GM21381 (cell line): Measurements from ENCODE around the gene NRIP2.
A peak's percentile ranks its signal among the peaks of the same experiment; 100 is the strongest.

Experiments
- ATAC-seq: cut with Tn5 transposase; IDR thresholded peaks from one replicate; pipeline ENCODE4 v1.9.1; 2021; ENCODE audit warnings: mild to moderate bottlenecking, moderate library complexity; ENCODE audit not compliant: unreplicated experiment

The NRIP2 gene

DNA sequence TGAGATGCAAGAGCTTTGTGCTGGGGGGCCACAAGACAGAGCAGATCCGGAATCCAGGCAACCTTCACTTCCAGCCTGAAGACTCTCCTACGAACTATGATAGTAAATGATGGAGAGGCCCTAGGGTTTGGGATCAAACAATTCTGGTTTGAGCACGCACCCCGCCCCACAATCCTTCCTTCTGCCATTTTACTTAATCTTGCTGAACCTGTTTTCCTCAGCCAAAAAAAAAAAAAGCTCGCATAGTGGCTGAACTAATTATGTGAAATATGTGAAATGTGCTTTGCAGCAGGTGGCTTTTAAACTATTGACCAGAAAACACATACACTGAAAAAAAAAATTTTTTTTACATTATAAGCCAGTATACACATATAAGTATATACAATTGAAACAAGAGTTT lies 23.0 kb downstream of the NRIP2 start:
- ATAC-seq = no peak

DNA sequence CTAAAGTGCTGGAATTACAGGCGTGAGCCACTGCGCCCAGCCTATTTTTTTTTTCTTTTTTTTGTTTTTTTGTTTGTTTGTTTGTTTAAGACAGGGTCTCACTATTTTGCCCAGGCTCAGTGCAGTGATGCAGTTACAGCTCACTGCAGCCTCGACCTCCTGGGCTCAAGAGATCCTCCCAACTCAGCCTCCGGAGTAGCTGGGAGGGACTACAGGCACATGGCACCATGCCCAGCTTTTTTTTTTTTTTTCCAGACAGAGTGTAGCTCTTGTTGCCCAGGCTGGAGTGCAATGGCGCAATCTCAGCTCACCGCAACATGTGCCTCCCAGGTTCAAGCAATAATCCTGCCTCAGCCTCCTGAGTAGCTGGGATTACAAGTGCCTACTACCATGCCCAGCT lies 28.1 kb downstream of the NRIP2 start:
- no peak for ATAC-seq

DNA sequence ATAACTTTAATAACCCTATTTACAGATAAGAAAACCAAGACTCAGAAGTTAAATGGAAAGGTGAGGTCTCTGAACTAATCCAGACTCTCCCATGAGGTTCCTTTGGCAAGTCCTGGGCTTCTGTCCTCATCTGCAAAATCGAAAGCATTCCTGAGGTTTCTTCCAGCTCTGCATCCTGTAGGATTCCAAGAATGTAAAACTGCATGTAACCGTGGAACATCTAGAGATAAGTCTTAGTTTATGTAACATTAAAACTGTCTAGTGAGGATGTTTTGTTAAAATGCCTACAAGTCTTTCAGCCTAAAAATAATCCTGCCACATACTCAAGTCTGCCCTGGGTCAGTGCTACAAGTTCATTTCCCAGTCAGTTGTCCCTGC lies 29.7 kb downstream of the NRIP2 start:
- ATAC-seq = no peak

DNA sequence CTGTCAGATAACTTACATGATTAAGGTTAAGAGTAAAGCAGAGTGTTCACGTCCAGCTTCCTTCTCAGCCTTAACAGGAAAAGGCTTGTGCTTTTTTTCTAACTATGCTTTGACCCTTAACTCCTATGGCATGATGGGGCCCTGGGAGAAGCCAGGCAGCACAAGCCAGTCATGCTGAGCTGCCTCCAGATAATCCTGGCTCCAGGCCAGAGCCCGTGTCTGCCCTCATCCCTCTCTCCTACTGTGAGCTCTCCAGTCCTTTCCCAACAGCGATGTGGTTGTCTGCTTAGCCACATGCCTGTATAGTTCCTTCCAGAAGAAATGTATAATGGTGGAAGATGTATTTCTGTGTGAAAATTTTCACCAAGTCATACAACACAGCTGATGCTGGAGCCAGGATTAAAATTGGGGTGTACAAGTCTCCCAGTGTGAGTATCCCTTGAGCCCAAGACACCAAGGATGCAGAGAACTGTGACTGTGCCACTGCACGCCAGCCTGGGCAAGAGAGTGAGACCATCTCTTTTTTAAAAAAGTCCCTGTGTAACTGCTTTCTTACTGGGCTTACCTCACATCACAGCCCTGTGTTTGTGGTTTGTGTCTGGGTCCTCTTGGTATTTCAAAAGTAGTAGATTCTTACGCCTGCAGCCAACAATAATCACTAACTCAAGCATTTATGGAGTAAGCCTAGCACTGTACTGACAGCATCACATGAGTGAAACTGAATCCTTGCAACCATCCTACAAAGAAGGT lies 30.3 kb downstream of the NRIP2 start:
- no peak for ATAC-seq

DNA sequence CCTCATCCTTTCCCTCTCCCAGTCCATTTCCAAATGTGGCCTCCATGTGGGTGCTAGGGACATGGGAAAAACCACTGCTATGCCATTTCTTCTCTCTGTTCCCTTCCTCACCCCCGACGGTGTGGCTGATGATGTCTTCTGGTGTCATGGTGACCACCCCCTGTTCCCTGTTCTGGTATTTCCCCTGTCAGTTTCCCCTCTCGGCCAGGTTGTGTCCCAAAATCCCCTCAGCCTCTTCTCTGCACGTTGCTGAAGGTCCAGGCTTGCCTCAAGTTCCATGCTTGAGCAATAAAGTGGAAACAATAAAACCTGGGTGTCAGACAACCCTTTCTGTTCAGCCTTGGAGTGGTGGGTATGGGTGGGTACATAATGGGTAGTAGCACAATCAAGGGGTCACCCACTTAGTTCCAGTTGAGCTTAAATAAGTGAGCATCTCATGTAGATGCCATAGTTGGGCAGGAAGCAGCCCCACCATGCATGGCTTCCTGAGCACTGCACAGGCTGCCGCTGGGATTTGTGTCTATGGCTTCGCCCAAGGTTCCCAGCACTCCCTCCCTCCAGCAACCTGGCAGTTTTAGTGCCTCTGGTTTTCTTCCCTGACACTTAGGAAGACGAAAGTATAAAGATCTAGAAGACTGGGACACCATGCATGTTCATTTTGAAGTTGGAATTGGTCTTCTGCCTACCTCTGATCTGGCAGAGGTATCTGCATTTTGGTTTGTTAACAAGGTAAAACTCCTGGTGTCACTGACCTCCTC lies 31.0 kb downstream of the NRIP2 start:
- no peak for ATAC-seq

DNA sequence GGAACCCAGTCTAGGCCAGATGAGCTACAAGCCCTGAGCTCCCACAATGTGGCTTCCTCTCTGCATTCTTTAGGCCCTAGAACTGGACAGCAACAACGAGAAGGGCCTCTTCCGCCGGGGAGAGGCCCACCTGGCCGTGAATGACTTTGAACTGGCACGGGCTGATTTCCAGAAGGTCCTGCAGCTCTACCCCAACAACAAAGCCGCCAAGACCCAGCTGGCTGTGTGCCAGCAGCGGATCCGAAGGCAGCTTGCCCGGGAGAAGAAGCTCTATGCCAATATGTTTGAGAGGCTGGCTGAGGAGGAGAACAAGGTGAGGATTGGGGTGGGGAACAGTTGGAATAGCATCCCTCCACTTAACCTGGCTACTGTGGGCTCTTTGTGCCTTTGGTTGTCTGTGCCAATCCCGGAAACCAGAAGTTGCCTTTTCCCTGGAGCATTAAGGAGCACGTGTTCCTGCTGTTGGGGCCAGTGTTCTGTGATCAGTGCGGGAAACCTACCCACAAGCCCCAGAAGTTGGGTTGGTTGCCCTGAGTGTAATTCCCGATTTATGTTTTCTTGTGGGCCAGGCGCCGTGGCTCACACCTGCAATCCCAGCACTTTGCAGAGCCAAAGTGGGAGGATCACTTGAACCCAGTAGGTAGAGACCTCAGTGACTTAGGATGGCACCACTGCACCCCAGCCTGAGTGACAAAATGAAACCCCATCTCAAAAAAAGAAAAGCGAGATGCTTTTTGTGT lies 33.6 kb downstream of the NRIP2 start:
- no peak for ATAC-seq

DNA sequence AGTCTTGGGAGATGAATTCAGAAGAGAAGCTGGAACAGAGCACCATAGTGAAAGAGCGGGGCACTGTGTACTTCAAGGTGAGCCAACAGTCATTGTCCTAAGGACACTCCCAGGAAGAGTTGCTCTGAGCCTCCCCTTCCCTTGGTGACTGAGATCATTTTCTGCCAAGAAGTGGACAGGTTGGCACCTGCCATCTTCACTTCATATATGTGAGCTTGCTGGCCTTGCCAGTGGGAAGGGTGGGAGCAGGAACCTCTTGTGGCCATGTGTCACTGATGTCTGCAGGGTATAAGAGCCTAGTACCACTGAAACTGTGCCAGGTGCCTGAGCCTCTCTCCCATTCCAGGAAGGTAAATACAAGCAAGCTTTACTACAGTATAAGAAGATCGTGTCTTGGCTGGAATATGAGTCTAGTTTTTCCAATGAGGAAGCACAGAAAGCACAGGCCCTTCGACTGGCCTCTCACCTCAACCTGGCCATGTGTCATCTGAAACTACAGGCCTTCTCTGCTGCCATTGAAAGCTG lies 34.7 kb downstream of the NRIP2 start:
- ATAC-seq = no peak

DNA sequence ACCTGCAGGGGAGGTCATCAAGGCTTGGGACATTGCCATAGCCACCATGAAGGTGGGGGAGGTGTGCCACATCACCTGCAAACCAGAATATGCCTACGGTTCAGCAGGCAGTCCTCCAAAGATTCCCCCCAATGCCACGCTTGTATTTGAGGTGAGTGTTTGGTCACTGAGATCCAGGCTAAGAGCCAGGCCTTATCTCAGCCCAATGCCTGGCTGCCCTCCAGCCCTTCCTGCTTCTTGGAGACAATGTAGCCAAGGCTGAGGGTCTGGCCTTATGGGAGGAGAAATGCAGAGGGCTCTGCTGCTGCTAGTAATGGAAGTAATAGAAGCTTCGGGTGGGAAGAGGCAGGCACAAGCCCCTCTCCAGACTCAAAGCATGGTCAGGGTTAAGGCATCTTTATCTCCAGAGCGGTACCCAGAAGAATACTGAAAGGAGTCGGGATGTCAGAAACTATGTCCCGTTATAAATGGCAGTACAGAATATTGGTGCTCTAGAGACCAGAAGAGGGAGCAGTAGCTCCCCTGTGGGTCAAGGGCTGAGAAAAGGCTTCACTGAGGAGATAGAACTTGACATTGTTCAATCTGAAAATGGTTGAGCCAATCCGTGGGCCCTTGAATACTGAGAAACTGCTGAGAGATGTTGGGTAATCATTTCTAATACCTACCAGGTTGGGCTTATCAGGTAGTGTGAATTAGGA lies 37.0 kb downstream of the NRIP2 start:
- no peak for ATAC-seq

DNA sequence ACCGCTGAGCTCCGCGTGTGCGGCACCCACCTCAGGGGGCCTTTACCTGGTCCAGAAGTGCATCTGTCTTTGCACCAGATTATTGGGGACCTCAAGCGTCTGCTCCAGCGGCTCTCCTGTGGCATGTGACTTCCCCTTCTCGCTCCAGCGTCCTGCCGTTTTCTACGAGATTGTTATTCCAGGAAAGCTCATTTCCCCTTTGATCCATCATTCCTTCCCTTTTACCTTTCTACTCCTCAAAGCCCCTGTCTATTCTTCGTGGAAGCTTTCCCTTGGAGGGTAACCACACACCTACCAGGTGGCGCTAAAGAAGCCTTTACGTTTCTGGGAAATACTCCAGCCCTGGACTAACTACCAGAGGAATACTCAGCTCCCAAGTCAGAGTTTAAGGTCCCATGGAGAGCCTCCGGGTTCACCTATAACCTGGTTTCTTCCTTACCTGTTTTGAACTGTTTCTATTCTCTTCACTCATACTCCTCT lies 38.6 kb downstream of the NRIP2 start:
- no peak for ATAC-seq

DNA sequence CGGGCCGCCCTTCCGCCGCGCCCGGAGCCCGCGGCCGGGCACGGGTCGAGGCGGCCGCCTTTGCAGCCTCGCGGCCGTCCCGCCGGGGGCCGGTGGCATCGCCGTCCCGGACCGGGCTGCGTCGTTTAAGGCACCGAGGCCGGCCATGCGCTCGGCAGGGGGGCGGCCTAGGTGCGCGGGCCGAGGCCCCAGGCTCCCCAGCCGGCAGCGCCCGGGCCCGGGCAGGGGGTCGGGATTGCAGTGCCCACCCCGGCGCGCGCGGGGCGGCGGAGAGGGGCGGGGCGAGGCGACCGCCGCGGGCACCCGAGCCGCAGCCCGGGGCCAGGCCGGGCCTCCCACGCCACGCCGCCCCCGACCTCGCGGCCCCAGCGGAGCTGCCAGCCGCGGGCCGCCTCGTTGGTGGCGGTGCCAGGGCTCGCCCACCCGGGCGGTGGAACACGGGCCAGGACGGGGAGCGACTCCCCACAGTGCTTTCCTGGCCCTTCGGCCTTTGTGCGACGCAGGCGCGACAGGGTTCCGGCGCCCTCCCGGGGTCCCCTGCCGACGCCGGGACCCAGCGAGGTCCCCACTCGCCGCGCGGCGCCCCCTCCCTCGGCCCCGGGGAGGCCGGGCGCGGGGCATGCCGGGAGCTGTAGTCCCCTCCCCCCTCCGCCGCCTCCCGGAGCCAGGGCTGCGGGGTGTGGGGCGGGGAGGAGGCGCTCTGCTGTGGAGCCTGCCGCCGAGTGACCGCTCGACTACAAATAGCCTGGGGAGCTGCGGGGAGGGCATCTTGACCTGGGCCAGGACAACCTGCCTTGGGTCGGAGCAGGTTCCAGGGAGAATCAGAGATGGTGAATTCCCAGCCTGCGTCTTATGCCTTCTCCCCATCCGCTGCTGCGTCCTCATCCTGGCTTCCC lies 39.3 kb downstream of the NRIP2 start:
- peak; percentile 55 for ATAC-seq

DNA sequence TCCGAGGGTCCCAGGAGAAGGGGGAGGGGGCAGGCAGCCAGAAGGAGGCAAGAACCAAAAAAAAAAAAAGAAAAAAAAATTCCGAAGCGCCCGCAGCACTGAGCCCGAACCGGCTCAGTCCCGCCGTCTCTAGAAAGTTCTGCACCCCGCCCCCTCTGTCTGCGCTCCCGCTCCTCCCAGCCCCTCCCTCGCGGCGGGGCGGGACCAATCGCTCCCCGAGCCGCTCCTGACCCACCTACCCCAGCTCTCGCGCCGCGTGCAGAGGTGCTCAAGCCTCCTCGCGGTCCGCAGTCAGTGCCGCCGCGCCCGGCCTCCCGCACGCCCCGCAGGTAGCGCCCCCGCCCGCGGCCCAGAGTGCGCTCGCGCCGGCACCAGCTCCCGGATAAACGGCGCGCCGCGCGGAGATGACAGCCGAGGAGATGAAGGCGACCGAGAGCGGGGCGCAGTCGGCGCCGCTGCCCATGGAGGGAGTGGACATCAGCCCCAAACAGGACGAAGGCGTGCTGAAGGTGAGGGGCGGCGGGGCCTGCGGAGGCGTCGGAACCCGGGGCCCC lies 40.0 kb downstream of the NRIP2 start, which contains the start of gene FKBP4:
Gene FKBP4 (plus strand): TSS at position 235 of the 554 bp plus-strand sequence. CDS start 170 bp downstream, at position 405.
- peak; percentile 74 for ATAC-seq

DNA sequence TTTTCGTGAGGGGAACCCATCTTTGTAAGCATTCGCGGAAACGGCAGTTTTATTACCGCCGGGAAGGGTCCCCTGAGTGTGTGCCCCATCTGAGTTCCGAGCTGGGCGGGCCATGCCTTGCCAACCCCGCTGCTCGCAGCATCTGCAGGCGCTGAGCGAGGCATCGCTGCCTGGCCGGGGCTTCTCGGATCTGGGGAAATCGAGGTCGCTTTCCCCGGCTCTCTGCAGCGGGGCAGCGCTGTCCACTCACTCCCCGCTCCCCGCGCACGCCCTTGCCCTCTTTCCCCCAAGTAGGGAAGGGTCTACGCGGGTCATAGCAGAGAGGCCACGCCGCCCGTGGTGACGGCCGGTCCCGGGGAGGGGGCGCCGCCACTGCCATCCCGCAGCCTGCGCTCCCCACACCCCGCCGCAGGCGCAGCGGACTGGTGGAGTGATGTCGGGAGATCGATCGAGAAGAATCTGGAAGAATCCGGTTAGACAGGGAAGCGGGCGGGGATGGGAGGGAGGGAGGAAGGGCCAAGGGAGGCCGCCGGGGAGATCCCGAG lies 40.6 kb downstream of the NRIP2 start:
- peak; percentile 8 for ATAC-seq

DNA sequence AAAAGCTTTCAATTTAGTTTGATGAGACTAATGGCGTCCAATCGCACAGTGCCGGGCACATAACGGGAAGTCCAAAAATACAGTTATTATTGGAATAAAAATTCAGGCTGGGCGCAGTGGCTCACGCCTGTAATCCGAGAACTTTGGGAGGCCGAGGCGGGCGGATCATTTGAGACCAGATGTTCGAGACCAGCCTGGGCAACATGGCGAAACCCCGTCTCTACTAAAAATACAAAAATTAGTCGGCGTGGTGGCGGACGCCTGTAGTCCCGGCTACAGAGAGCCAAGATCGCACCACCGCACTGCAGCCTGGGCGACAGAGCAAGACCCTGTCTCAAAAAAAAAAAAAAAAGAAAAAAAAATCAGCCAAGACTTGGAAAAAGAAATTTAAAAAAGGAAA lies 41.3 kb downstream of the NRIP2 start:
- no peak for ATAC-seq

DNA sequence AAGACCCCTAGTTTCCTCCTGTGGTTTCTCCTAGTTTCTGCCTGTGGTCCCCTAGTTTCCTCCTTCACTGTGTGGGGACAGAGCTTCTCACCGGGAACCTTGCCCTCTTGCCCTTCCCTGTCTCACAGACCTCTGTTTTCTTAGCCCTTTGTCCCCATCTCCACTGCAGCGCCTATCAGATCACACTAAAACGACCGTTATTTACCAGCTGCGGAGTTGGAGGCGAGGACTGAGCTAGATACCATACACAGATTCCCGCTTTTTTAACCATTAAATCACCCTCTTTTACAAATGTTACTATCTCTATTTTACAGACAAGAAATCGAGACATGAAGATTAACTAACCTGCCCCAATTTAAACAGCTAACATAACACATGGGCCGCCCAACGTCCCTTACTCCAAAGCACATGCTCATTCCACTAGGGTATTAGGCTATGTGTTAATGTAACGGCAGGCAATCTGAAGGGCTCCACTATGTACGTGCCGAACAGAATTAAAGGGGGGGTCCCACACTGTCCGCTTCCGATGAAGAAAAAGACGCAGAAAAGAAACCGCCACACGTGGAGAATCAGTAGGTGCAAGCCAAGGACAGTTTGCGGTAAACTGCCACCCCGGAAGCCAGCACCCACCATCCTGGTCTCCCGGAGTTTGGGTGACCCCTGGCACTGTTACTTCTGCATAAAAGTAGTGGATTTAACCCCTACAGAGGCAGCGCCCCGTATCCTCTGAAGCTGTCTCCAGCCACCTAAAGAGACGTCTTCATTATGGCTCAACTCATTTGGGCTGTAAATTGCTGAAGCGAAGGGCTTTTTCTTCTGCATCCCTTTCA lies 41.9 kb downstream of the NRIP2 start:
- no peak for ATAC-seq

DNA sequence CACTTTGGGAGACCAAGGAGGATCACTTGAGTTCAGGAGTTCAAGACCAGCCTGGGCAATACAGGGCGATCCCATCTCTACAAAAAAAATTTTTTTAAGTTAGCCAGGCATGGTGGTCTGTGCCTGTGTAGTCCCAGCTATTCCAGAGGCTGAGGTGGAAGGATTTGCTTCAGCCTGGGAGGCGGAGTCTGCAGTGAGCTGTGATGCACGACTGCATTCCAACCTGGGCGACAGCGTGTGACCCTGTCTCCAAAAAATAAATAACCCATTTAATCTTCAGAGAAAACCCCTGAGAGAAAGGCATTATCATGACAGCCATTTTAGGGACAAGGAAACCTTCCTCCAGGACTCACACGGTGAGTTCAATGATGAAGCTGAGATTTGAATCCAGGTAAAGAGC lies 43.7 kb downstream of the NRIP2 start:
- no peak for ATAC-seq

DNA sequence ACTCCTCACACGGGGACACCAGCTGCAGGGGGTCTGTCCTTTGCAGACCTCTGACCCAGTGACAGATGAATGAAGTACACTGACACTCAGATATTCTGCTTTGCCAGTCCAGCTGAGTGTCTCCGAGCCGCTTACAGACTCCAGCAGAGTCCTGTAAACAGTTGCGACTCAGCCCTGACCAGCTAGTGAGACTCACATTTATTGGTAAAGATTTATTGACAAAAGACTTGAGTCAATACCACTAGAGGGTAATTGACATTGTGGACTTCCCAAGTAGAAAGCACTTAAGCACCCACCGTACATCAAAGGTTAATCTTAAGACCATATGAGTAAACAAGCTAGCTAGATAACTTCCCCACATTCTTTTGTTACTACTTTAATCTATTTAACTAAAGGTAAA lies 49.8 kb downstream of the NRIP2 start:
- ATAC-seq = no peak

DNA sequence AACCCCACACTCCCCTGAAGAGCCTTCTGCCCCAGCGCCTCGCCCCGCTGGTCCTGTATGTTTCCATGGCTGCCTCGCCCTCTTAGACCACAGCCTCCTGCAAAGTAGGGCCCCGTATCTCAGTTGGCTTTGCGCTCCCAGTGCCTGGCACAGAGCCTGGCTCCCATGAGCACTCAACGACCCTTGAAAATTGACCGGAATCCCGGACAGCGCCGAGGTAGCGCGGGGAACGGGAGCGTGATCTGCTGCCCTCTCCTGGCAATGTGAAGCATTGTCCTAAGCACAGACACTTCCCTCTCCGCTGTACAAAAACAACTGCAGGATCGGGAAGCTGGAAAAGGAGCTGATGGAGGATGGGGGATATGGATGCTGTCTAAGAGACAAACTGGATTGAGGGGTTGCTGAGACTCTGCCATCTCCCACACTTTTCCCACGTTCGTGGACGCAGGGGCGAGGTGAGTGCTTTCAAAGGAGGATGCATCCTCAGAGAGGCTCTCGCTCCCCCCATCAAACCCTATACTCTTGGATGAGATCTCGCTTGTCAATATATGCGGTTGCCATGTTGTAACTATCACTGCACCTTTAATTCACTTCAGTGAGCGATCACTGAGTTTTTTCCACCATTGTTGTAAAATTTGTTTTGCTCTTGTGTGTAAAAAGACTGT lies 50.8 kb downstream of the NRIP2 start:
- no peak for ATAC-seq

DNA sequence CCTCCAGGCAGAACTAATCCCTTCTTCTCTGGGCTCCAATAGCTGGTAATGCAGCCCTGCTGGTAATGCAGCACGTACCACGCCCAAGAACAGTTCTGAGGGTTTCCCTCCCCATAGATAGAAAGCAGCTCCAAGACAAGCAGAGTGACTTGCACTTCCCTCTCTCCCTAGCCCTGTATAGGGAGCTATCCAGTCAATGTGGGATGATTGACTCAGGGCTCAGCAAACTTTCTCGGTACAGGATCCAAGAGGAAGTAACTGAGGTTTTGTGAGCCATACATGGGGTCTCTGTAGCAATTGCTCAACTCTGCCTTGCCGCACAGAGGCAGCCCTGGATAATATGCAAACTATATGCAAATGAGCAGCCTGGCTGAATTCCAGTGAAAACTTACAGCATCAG lies 55.6 kb downstream of the NRIP2 start:
- no peak for ATAC-seq
